ENCODE measurements around the gene ATP6AP1.

- TF ChIP-seq TAF1 (IDR thresholded peaks at IDR 0.05; ENCODE audit: borderline replicate concordance, low read depth, low read length): no peak
- TF ChIP-seq POLR2A (IDR thresholded peaks at IDR 0.05; ENCODE audit: low read depth, low read length): no peak
- TF ChIP-seq POLR2AphosphoS5 (IDR thresholded peaks at IDR 0.05; ENCODE audit: low read depth, low read length): no peak
Observed at GRCh38 chrX:154477891-154478477, 49.5 kb downstream of the ATP6AP1 start.

Data from GM12892 (cell line).